Esophagus squamous epithelium (tissue), 4 donors: Measurements from ENCODE around the gene LRRC28.

Experiments used
- CTCF ChIP-seq, 6 experiments: fragments of 450-650 bp in 4 of 6; fragments of 200-600 bp in 2 of 6; sonication (generic) in 2 of 6; IDR thresholded peaks; one replicate each; pipeline ENCODE4 v1.5.1; 2016 to 2019; ENCODE audit warnings: antibody characterized with exemption in 6 of 6, mild to moderate bottlenecking in 4 of 6, moderate library complexity in 4 of 6
- POLR2A ChIP-seq, 4 donors: fragments of 450-650 bp; IDR thresholded peaks; one replicate each; pipeline ENCODE4 v1.6.1; 2017; ENCODE audit warnings: antibody characterized with exemption in 4 of 4, mild to moderate bottlenecking in 4 of 4, moderate library complexity in 3 of 4

GRCh38 chr15:99416191-99417188 lies 165.2 kb downstream of the LRRC28 start:
- TF ChIP-seq POLR2A (IDR thresholded peaks at IDR 0.05) = no peak
- no peak for TF ChIP-seq CTCF (IDR thresholded peaks at IDR 0.05)
